Hepatocyte (in vitro differentiated cells): ENCODE measurements around the gene LYG1.

Experiments
- CTCF ChIP-seq: fragments of 200-600 bp; sonication (generic); IDR thresholded peaks from 2 replicates; pipeline ENCODE4 v1.5.1; 2016; ENCODE audit warnings: antibody characterized with exemption, mild to moderate bottlenecking; ENCODE audit not compliant: poor library complexity
- EZH2 ChIP-seq: fragments of 200-600 bp; sonication (generic); IDR thresholded peaks from 2 replicates; pipeline ENCODE4 v1.6.1; 2016; ENCODE audit warnings: antibody characterized with exemption, mild to moderate bottlenecking, borderline replicate concordance
- EZH2phosphoT487 ChIP-seq: fragments of 200-600 bp; sonication (generic); IDR thresholded peaks from one replicate; pipeline ENCODE4 v1.6.1; 2018; ENCODE audit warnings: antibody characterized with exemption, mild to moderate bottlenecking, low read depth, moderate library complexity; ENCODE audit not compliant: unreplicated experiment, severe bottlenecking

- TF ChIP-seq CTCF (no peak), EZH2 (no peak), EZH2phosphoT487 (no peak)
Observed at GRCh38 chr2:99336804-99337112, 35.8 kb upstream of the LYG1 start.
